NCI-H1436 (cell line): ENCODE data around the gene OBSCN.
"Not testable (repeated sequence)": the region's sequence is repeated elsewhere in the genome, so short reads cannot be mapped to it uniquely, and the experiment has no call there.

Experiments
- DNase-seq: peaks from one replicate; lab custom pipeline; 2025; lab: John Stamatoyannopoulos, UW

Gene OBSCN

GRCh38 chr1:228170666-228171065, 37.2 kb upstream of the OBSCN start:
- no peak for DNase-seq

GRCh38 chr1:228171221-228171891, 36.5 kb upstream of the OBSCN start:
- DNase-seq: no peak

GRCh38 chr1:228172591-228173527, 35.0 kb upstream of the OBSCN start:
- no peak for DNase-seq

- DNase-seq: not testable (repeated sequence)
Measured at GRCh38 chr1:228173528-228174481, 34.0 kb upstream of the OBSCN start.

GRCh38 chr1:228174482-228175315, 33.1 kb upstream of the OBSCN start:
- no peak for DNase-seq

GRCh38 chr1:228175316-228176023, 32.4 kb upstream of the OBSCN start:
- DNase-seq: no peak

- DNase-seq: no peak
Measured at GRCh38 chr1:228176024-228176395, 31.8 kb upstream of the OBSCN start.

GRCh38 chr1:228176461-228177182, 31.2 kb upstream of the OBSCN start:
- DNase-seq: no peak

- no peak for DNase-seq
Measured at GRCh38 chr1:228177183-228177475, 30.7 kb upstream of the OBSCN start.

- no peak for DNase-seq
Measured at GRCh38 chr1:228177721-228178710, 29.8 kb upstream of the OBSCN start.

GRCh38 chr1:228178737-228179684, 28.8 kb upstream of the OBSCN start:
- no peak for DNase-seq

- no peak for DNase-seq
Measured at GRCh38 chr1:228180271-228180958, 27.4 kb upstream of the OBSCN start.

GRCh38 chr1:228180959-228181644, 26.7 kb upstream of the OBSCN start:
- DNase-seq: no peak

- no peak for DNase-seq
Measured at GRCh38 chr1:228181645-228182034, 26.2 kb upstream of the OBSCN start.

- no peak for DNase-seq
Measured at GRCh38 chr1:228182296-228183030, 25.4 kb upstream of the OBSCN start.

GRCh38 chr1:228184152-228184551, 23.7 kb upstream of the OBSCN start:
- DNase-seq: no peak
